Mammary epithelial cell (primary cell): ENCODE measurements around the gene MSH3.

Source experiments
- EZH2 ChIP-seq: IDR thresholded peaks from 2 replicates; pipeline ENCODE4 v1.6.1; 2012; ENCODE audit warnings: low read length, inconsistent platforms, borderline replicate concordance
- TF ChIP-seq, protein P1 (sequence below), 2 donors: IDR thresholded peaks in 1 of 2; conservative IDR thresholded peaks in 1 of 2; 2 replicates each; pipeline ENCODE4 v1.5.1; 2011 to 2012; ENCODE audit warnings: inconsistent platforms in 2 of 2, low read length in 2 of 2, mild to moderate bottlenecking in 2 of 2, control low read depth in 1 of 2, low read depth in 1 of 2; ENCODE audit not compliant: insufficient read depth in 1 of 2; ENCODE audit errors: extremely low read depth in 1 of 2

DNA sequence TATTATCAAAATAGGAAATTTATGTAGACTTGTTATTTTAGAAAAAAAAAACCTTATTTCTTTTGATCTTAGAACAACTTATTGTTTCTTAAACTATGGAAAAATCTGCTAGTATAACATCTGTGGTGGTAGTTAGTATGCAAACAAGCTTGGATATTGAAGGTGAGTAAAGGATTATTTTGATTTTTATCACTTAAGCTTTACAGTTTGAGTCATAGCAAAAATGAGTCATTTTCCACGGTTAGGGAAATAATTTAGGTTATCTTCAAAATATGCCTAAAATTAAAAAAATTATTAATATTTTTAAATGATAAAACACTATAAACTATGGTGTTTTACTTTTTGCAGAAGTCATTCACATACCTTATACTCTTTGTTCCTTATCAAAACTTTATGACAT is 107.5 kb downstream of the MSH3 start:
- TF ChIP-seq, protein P1, sequence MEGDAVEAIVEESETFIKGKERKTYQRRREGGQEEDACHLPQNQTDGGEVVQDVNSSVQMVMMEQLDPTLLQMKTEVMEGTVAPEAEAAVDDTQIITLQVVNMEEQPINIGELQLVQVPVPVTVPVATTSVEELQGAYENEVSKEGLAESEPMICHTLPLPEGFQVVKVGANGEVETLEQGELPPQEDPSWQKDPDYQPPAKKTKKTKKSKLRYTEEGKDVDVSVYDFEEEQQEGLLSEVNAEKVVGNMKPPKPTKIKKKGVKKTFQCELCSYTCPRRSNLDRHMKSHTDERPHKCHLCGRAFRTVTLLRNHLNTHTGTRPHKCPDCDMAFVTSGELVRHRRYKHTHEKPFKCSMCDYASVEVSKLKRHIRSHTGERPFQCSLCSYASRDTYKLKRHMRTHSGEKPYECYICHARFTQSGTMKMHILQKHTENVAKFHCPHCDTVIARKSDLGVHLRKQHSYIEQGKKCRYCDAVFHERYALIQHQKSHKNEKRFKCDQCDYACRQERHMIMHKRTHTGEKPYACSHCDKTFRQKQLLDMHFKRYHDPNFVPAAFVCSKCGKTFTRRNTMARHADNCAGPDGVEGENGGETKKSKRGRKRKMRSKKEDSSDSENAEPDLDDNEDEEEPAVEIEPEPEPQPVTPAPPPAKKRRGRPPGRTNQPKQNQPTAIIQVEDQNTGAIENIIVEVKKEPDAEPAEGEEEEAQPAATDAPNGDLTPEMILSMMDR (conservative IDR thresholded peaks at IDR 0.05 in 1 of 2, IDR thresholded peaks at IDR 0.05 in 1 of 2; ENCODE audit: extremely low read depth in 1 of 2, insufficient read depth in 1 of 2, low read depth in 1 of 2, low read length in 2 of 2) = no peak
- TF ChIP-seq EZH2 = no peak
